ENCODE measurements around the gene GNAS. TPM values are rescaled to one million over a fixed set of nuclear protein-coding genes. Genes with fewer than 3 reads are reported as not detected.

GNAS gene
- total RNA-seq, 1 donor from 2014 or later, result 598 TPM

DNA sequence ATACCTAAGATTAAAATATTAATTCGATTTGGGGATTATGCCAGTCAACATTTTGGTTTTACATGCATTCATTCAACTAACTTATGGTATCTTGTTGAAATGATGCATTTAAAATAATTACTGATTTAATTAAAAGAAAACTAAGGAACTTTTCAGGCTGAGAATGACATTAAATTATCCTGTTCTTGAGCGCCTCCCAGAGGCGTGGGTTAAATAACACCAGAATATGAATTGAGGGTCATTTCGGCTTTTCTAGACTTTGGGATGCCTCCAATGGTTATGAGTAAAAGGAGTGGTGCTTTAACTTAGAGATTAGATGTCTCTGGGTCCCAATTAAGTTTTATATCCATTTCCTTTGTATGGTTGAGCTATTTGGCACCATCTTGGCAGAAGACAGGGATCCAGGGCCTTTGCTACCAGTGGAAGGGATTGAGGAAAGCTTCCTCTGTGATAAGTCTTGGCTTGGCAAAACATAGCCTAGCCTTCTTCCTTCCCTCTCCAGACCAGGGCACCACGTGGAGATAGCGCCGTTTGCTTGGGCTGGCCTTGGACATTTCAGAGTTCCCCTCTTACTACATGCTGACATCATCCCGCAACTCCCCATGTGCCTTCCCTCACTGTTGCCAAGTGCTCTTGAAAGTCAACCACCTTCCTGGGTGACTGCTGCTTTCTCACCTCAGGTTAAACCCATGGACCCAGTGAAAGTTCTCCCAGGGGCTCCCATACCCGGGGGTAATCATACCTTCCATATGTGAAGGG lies 28.7 kb downstream of the GNAS start:
- no peaks in the 10 kb centered on the region for H3K9me3 Mint-ChIP-seq
- H3K36me3 Mint-ChIP-seq (ENCODE audit: low read depth), result no peaks in the 10 kb centered on the region
- intact Hi-C loops (cut with micrococcal nuclease), result no loop called here
- DNase-seq (ENCODE audit: low spot score), result no peak
- H3K4me3 Mint-ChIP-seq (ENCODE audit: low read depth), result no peak overlapping the region
- peaks cover 8% of the 10 kb centered on the region for H3K27me3 Mint-ChIP-seq (ENCODE audit: low read depth)
- no peak overlapping the region for H3K27ac Mint-ChIP-seq
- peaks cover 10% of the 10 kb centered on the region for H3K4me1 Mint-ChIP-seq (ENCODE audit: low read depth)

DNA sequence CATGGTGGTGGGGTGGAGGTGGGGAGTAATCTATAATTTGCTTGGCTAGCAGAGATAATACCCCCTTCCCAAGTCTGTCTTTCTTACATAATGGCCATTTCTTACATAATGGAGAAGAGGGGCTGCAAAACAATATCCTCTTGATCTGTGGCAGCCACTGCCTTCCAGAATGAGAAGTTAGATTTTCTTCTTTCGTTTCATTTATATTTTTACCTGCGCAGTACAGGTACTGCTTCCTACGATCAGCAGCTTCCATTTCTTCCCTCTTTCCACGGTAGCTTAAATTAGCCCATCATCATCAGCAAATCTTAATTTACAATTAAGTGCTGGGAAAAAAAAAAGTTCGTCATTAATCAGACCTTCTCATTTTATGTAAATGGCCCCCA lies 30.2 kb downstream of the GNAS start:
- Mint-ChIP-seq H3K4me1 (ENCODE audit: low read depth) (peaks cover 15% of the 10 kb centered on the region), H3K36me3 (ENCODE audit: low read depth) (no peaks in the 10 kb centered on the region), H3K4me3 (ENCODE audit: low read depth) (no peak overlapping the region), H3K27me3 (ENCODE audit: low read depth) (peaks cover 8% of the 10 kb centered on the region), H3K9me3 (no peaks in the 10 kb centered on the region), H3K27ac (no peak overlapping the region)
- DNase-seq (ENCODE audit: low spot score), result no peak
- intact Hi-C loops (cut with micrococcal nuclease), result no loop called here

DNA sequence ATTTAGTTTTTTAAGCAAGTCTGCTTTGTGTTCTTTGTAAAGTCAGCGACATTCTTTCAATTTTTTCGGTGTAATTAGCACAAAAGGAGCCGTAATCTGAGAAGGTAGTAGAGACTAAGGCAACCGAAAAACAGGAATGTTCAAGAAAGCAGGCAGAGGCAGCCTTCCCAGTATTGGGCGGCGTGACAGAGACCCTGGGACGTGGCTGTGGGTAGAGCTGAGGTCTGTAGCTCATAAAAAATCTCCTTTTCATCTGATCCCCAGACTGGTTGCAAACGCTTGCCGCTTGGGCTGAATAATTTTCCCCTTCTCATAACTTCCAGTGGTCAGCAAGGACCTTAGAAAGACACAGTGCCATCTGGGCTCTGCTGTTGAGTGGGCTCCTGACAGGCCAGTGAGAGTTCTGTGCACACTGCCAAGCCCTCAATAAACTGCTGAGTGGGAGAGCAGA lies 30.8 kb downstream of the GNAS start:
- H3K9me3 Mint-ChIP-seq, result no peaks in the 10 kb centered on the region
- H3K4me1 Mint-ChIP-seq (ENCODE audit: low read depth), result peaks cover 10% of the 10 kb centered on the region
- no peak for DNase-seq (ENCODE audit: low spot score)
- intact Hi-C loops (cut with micrococcal nuclease), result no loop called here
- no peak overlapping the region for H3K27ac Mint-ChIP-seq
- H3K27me3 Mint-ChIP-seq (ENCODE audit: low read depth), result peaks cover 7% of the 10 kb centered on the region
- H3K36me3 Mint-ChIP-seq (ENCODE audit: low read depth), result no peaks in the 10 kb centered on the region
- H3K4me3 Mint-ChIP-seq (ENCODE audit: low read depth), result no peak overlapping the region

DNA sequence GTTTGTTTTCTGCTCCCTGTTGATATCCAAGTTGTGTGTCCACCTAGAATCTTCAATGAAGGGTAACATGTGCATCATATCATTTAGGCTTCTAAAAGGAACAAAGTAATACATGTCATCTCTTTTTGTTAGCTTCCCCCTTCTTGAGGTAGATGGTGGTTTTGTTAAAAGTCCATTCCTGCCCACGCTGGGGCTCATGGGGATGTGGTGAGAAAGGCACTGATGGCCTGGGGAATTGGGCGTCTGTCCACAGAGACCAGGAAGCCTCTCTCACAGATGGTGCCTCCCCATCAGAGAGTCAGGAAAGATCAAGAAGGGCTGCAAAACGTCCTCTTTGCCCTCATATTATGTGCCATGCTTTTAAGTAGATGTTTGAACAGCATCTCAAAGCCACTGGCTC lies 32.5 kb downstream of the GNAS start:
- Mint-ChIP-seq H3K27ac (no peak overlapping the region), H3K4me3 (ENCODE audit: low read depth) (no peak overlapping the region), H3K4me1 (ENCODE audit: low read depth) (peaks cover 8% of the 10 kb centered on the region), H3K9me3 (no peaks in the 10 kb centered on the region), H3K27me3 (ENCODE audit: low read depth) (peaks cover 6% of the 10 kb centered on the region), H3K36me3 (ENCODE audit: low read depth) (no peaks in the 10 kb centered on the region)
- DNase-seq (ENCODE audit: low spot score), result no peak
- intact Hi-C loops (cut with micrococcal nuclease), result no loop called here

DNA sequence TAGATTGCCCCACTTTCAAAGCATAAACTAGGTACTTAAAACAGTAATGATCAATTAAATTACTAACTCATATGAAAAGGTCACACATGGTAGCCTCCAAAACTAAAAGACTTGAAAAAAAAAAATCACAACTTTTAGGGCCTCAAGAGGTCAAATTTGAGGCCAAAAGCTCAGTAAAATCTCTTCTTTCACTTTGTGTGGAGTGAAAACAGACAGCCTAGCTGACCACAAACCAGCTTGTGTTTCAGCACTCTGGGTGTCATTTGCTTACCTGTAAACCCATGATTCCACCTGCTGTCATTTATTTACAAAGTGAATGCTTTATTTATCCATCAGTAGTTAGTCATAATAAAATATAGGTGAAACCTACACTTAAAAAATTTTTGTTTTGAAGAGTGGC lies 34.0 kb downstream of the GNAS start:
- Mint-ChIP-seq H3K4me1 (ENCODE audit: low read depth) (peaks cover 8% of the 10 kb centered on the region), H3K27ac (no peak overlapping the region), H3K36me3 (ENCODE audit: low read depth) (no peaks in the 10 kb centered on the region), H3K9me3 (no peaks in the 10 kb centered on the region), H3K27me3 (ENCODE audit: low read depth) (peaks cover 6% of the 10 kb centered on the region), H3K4me3 (ENCODE audit: low read depth) (no peak overlapping the region)
- intact Hi-C loops (cut with micrococcal nuclease), result no loop called here
- no peak for DNase-seq (ENCODE audit: low spot score)

DNA sequence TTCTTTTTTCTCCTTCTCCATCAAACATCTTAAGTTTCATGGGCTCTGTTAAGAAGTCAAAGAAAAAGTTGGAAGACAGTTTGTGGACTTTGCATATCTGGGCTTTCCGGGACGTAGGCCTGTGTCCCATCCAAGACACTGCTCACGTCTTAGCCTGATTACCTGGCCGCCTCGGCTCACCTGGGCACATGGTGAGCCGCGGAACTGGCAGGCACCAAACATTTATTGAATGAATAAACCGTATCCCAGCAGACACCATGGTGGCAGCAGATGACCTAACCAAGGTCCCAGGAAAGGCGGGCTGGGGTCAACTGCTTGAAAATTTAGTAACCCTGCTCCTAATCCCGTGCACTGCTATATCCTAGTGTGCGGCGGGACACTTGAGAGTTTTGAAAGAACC lies 35.6 kb downstream of the GNAS start:
- H3K36me3 Mint-ChIP-seq (ENCODE audit: low read depth), result peaks cover 11% of the 10 kb centered on the region
- peak overlapping the region; percentile 52 for H3K27ac Mint-ChIP-seq
- no peaks in the 10 kb centered on the region for H3K9me3 Mint-ChIP-seq
- H3K4me1 Mint-ChIP-seq (ENCODE audit: low read depth), result peaks cover 10% of the 10 kb centered on the region
- peaks cover 2% of the 10 kb centered on the region for H3K27me3 Mint-ChIP-seq (ENCODE audit: low read depth)
- intact Hi-C loops (cut with micrococcal nuclease), result no loop called here
- DNase-seq (ENCODE audit: low spot score), result no peak
- peak overlapping the region; percentile 80 for H3K4me3 Mint-ChIP-seq (ENCODE audit: low read depth)

DNA sequence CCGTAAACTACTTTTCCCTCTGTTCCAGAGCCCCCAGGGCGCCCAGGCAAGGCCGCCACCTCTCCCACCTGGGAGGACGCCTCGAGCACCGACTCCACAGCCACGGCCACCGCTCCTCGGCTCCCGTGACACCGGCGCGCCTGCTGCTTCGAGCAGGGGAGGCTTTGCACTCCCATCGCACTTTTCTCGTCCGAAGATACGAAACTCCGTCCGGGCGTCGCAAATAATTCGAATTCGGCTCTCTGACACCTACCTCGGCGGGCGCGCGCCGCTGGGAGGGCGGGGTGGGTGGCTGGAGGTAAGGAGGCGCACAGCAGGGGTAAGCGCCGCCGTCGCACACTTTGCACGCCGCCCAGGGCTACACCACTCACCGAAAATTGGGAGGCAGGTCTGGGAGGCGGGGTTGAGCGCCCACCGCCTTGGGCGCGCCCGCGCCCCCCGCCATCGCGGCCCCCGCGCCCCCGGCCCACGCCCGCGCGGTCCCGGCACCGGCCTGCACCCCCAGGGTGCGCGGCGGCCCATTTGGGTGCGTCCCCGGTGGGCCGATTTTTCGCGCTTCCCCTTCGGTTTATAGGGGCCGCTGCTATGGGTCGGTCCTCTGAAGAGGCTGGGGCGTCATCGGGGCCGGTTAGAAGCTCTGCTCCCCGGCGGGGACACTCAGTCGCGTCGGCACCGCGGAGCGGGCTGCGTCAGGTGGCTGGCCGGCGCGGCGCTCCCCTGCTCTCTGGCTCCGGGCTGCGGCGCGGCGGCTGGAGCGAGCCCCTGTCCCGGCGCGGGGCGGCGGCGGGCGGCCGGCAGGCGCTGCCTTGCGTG lies 36.2 kb downstream of the GNAS start:
- Mint-ChIP-seq H3K36me3 (ENCODE audit: low read depth) (peaks cover 15% of the 10 kb centered on the region), H3K4me1 (ENCODE audit: low read depth) (peaks cover 14% of the 10 kb centered on the region), H3K27ac (peak overlapping the region; percentile 52), H3K27me3 (ENCODE audit: low read depth) (peaks cover 2% of the 10 kb centered on the region), H3K9me3 (no peaks in the 10 kb centered on the region), H3K4me3 (ENCODE audit: low read depth) (peak overlapping the region; percentile 80)
- intact Hi-C loops (cut with micrococcal nuclease), result no loop called here
- DNase-seq (ENCODE audit: low spot score), result peak; percentile 80

DNA sequence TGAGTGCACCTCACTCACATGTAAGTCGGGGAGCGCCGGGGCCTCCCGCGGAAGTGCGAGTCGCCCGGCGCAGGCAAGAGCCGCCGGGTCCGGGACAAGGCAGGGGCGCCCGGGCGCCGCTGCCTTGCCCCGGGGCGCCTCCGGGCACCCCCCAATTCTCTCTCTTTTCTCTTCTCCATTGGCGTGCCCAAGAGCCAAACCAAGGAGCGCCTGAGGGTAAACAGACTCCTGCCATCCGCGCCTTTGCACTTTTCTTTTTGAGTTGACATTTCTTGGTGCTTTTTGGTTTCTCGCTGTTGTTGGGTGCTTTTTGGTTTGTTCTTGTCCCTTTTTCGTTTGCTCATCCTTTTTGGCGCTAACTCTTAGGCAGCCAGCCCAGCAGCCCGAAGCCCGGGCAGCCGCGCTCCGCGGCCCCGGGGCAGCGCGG lies 36.8 kb downstream of the GNAS start:
- Mint-ChIP-seq H3K27me3 (ENCODE audit: low read depth) (no peaks in the 10 kb centered on the region), H3K9me3 (no peaks in the 10 kb centered on the region), H3K4me3 (ENCODE audit: low read depth) (peak overlapping the region; percentile 87), H3K36me3 (ENCODE audit: low read depth) (peaks cover 16% of the 10 kb centered on the region), H3K27ac (peak overlapping the region; percentile 91), H3K4me1 (ENCODE audit: low read depth) (peaks cover 19% of the 10 kb centered on the region)
- no peak for DNase-seq (ENCODE audit: low spot score)
- intact Hi-C loops (cut with micrococcal nuclease), result no loop called here

DNA sequence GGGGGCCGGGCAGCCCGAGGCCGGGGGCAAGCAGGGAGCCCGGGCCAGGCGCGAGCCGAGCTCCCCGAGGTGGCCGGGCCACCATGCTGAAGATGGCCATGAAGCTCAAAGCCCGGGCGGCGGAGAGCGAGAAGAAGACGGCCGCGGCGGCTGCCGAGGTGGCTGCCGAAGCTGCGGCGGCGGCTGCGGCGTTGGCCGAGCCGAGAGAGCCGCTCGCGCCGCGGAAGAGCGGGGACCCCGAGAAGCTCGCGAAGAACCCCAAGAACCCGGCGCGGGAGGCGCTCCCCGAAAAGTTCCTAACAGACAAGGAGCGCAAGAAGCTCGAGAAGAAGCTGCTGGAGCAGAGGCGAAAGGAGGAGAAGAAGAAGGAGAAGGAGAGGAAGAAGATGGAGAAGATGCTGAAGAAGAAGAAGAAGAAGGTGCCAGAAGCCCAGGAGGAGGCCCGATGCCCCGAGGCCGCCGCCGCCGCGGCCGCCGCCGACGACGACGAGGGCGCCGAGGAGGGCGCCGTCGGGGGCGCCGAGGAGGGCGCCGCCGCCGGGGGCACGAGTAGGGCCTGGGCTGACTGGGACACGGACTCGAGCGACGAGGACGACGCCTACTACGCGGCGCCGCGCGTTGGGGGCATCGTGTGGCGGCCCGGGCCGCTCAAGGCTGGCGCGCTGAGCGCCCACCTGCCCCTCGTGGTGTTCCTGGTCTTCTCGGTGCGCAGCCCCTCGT lies 37.4 kb downstream of the GNAS start:
- peak overlapping the region; percentile 93 for H3K27ac Mint-ChIP-seq
- H3K36me3 Mint-ChIP-seq (ENCODE audit: low read depth), result peaks cover 21% of the 10 kb centered on the region
- intact Hi-C loops (cut with micrococcal nuclease), result loop anchor here (5.0 to 10.0 kb wide), 4 partner anchors 92 to 1498 kb away; partner anchors contain the start of genes NELFCD, RAB22A, RBM38 and ZNF831
- no peak for DNase-seq (ENCODE audit: low spot score)
- no peaks in the 10 kb centered on the region for H3K9me3 Mint-ChIP-seq
- peaks cover 25% of the 10 kb centered on the region for H3K4me1 Mint-ChIP-seq (ENCODE audit: low read depth)
- H3K27me3 Mint-ChIP-seq (ENCODE audit: low read depth), result no peaks in the 10 kb centered on the region
- peak overlapping the region; percentile 93 for H3K4me3 Mint-ChIP-seq (ENCODE audit: low read depth)

DNA sequence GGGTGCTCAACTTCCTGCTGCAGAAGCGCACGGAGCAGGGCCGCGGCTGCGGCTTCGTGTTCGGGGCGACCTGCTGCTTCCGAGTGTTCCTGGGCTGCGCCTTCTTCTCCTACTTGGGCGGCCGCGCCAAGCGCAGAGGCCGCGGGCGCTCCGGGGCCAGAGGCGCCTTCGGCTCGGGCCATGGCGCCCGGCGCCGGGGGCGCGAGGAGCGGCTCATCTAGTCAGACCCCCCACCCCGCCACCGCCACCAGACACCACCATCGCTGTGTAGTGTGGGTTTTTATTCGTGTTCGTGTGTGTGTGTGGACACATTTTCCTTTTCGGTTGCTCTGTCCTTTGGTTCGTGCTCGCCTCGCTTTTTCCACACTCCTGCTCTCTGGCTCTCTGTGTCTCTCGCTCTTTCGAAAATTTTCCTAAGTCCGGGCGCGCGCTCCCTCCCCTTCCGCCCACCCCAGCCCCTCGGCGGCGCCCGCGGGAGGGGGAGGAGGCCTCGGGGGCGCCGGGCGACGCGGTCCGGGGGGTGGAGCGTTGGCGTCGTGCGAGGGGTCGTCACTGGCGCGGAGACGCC lies 38.1 kb downstream of the GNAS start:
- peak overlapping the region; percentile 85 for H3K4me3 Mint-ChIP-seq (ENCODE audit: low read depth)
- no peaks in the 10 kb centered on the region for H3K27me3 Mint-ChIP-seq (ENCODE audit: low read depth)
- peaks cover 31% of the 10 kb centered on the region for H3K4me1 Mint-ChIP-seq (ENCODE audit: low read depth)
- peaks cover 27% of the 10 kb centered on the region for H3K36me3 Mint-ChIP-seq (ENCODE audit: low read depth)
- no peaks in the 10 kb centered on the region for H3K9me3 Mint-ChIP-seq
- H3K27ac Mint-ChIP-seq, result peak overlapping the region; percentile 94
- intact Hi-C loops (cut with micrococcal nuclease), result loop anchor here (5.0 to 10.0 kb wide), 4 partner anchors 92 to 1498 kb away; partner anchors contain the start of genes NELFCD, RAB22A, RBM38 and ZNF831
- peak; percentile 55 for DNase-seq (ENCODE audit: low spot score)

DNA sequence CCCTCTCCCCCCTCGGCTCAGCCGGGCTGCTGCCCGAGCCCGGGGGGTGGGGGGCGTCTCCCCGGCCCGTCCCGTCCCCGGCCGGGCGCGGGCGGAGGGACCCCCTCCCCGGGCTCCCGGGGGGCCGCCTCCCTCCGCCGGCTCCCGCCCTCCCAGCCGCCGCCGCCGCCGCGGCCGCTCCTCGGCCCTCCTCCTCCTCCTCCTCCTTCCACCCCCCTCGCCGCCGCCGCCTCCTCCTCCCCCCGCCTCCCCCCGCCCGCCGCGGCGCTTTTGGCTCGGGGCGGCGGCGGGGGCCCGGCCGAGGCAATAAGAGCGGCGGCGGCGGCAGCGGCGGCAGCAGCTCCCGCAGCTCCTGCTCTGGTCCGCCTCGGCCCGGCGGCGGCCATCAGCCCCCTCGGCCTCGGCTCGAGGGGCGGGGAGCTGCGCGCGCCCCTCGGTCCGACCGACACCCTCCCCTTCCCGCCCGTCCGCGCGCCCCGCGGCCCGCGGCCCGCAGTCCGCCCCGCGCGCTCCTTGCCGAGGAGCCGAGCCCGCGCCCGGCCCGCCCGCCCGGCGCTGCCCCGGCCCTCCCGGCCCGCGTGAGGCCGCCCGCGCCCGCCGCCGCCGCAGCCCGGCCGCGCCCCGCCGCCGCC lies 38.7 kb downstream of the GNAS start:
- intact Hi-C loops (cut with micrococcal nuclease), result loop anchor here (5.0 to 10.0 kb wide), 4 partner anchors 91 to 1499 kb away; partner anchors contain the start of genes NELFCD, RAB22A, RBM38 and ZNF831
- H3K27me3 Mint-ChIP-seq (ENCODE audit: low read depth), result no peaks in the 10 kb centered on the region
- peak; percentile 66 for DNase-seq (ENCODE audit: low spot score)
- peaks cover 37% of the 10 kb centered on the region for H3K4me1 Mint-ChIP-seq (ENCODE audit: low read depth)
- H3K4me3 Mint-ChIP-seq (ENCODE audit: low read depth), result peak overlapping the region; percentile 66
- H3K9me3 Mint-ChIP-seq, result no peaks in the 10 kb centered on the region
- no peak overlapping the region for H3K27ac Mint-ChIP-seq
- H3K36me3 Mint-ChIP-seq (ENCODE audit: low read depth), result peaks cover 33% of the 10 kb centered on the region

DNA sequence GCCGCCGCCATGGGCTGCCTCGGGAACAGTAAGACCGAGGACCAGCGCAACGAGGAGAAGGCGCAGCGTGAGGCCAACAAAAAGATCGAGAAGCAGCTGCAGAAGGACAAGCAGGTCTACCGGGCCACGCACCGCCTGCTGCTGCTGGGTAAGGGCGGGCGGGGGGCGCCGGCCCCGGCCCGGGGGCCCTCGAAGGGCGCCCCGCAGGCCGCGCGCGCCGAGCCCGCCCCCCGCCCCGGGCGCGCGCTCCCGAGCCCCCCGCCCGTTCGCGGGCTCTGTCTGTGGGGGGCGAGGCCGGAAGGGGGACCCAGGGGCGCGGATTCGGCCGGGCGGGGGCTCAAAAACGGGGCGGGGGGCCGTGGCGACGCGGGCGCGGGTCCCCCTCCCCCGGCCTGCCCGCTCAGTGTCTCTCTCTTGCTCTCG lies 39.2 kb downstream of the GNAS start:
- DNase-seq (ENCODE audit: low spot score), result peak; percentile 26
- H3K27me3 Mint-ChIP-seq (ENCODE audit: low read depth), result no peaks in the 10 kb centered on the region
- peak overlapping the region; percentile 96 for H3K27ac Mint-ChIP-seq
- peaks cover 38% of the 10 kb centered on the region for H3K4me1 Mint-ChIP-seq (ENCODE audit: low read depth)
- H3K36me3 Mint-ChIP-seq (ENCODE audit: low read depth), result peaks cover 39% of the 10 kb centered on the region
- no peaks in the 10 kb centered on the region for H3K9me3 Mint-ChIP-seq
- intact Hi-C loops (cut with micrococcal nuclease), result loop anchor here (1.0 to 10.0 kb wide), 6 partner anchors 91 to 1499 kb away; partner anchors contain the start of genes ATP5F1E, NELFCD, RAB22A and RBM38
- peak overlapping the region; percentile 97 for H3K4me3 Mint-ChIP-seq (ENCODE audit: low read depth)

Data from activated T-helper 2 cell treated with anti-CD3 and anti-CD28 coated beads, Interferon-gamma antibody, Interleukin-2, Interleukin-4, amounts not matched to agents 10 μg/mL and 5 μg/mL and 100 μg/mL, durations not matched to agents 14 hours and 24 hours and 36 hours (primary cell).